OCI-LY3 (cell line): Measurements from ENCODE around the gene PREP.

Source experiments
- CTCF ChIP-seq: fragments of 200-600, 300-600 bp; sonication (generic); IDR thresholded peaks from 2 replicates; pipeline ENCODE4 v1.5.1; 2014; ENCODE audit warnings: antibody characterized with exemption, low read length, low read depth
- EZH2phosphoT487 ChIP-seq: fragments of 200-600 bp; shearing (Covaris generic); IDR thresholded peaks from 2 replicates; pipeline ENCODE4 v1.6.1; 2018; ENCODE audit warnings: antibody characterized with exemption, mixed run types, low read depth

- TF ChIP-seq CTCF (no peak), EZH2phosphoT487 (no peak)
Measured at GRCh38 chr6:105346052-105346451, 56.8 kb downstream of the PREP start.
